GM19238 (cell line): Measurements from ENCODE around the gene RBMY1E.
"Not testable (repeated sequence)": the region's sequence is repeated elsewhere in the genome, so short reads cannot be mapped to it uniquely, and the experiment has no call there.

Source experiments
- DNase-seq: peaks from one replicate; pipeline ENCODE4 v3.0.0; 2011; ENCODE audit warnings: low spot score; ENCODE audit not compliant: insufficient read length

Gene RBMY1E

GRCh38 chrY:21917932-21918331 is at the start of gene RBMY1E:
RBMY1E (minus strand) TSS chrY:21918032; CDS start chrY:21916054, 1,978 bp downstream.
- not testable (repeated sequence) for DNase-seq

- DNase-seq = not testable (repeated sequence)
Observed at GRCh38 chrY:21894426-21894825, 23.4 kb downstream of the RBMY1E start, which contains the start of gene RBMY1D. RBMY1D (minus strand) TSS chrY:21894526; CDS start chrY:21892513, 2,013 bp downstream.

GRCh38 chrY:21869407-21870076 is 48.3 kb downstream of the RBMY1E start:
- DNase-seq = not testable (repeated sequence)
